Renal pelvis (tissue), 12 donors: ENCODE results near the gene TLE1. TPM values are rescaled to one million over a fixed set of nuclear protein-coding genes. Genes with fewer than 3 reads are reported as not detected.
"Not testable (repeated sequence)": the region's sequence is repeated elsewhere in the genome, so short reads cannot be mapped to it uniquely, and the experiment has no call there.

Source experiments
- DNase-seq: peaks from one replicate; pipeline ENCODE4 v3.0.0-alpha.2; 2013
- long read RNA-seq, 16 experiments: transcript quantifications; one replicate each; lab custom pipeline, GENCODE V29; 2026
- polyA plus RNA-seq, 3 donors: library from polyadenylated mRNA; unstranded; fragments of 120-200 nt; gene quantifications; one replicate each; pipeline ENCODE4 v1.2.1, GENCODE V29; 2013; ENCODE audit not compliant: insufficient read length in 3 of 3

TLE1 gene
- polyA plus RNA-seq: 10 to 100 TPM; 53.3 to 77.5 (median 67.6) TPM
- long read RNA-seq, donor 1, partial matches to known transcripts: 8 of 13 reads
- long read RNA-seq, donor 1, other reads (novel, unspliced or antisense): 5 of 13 reads
- long read RNA-seq, donor 2, partial matches to known transcripts: 17 of 17 reads
- long read RNA-seq, donor 2, other reads (novel, unspliced or antisense): 0 of 17 reads
- long read RNA-seq, donor 3, partial matches to known transcripts: 17 of 17 reads
- long read RNA-seq, donor 3, other reads (novel, unspliced or antisense): 0 of 17 reads
- long read RNA-seq, donor 4, partial matches to known transcripts: 9 of 9 reads
- long read RNA-seq, donor 4, other reads (novel, unspliced or antisense): 0 of 9 reads
- long read RNA-seq, donor 5, partial matches to known transcripts: 17 of 17 reads
- long read RNA-seq, donor 5, other reads (novel, unspliced or antisense): 0 of 17 reads
- long read RNA-seq, donor 6, partial matches to known transcripts: 12 of 18 reads
- long read RNA-seq, donor 6, other reads (novel, unspliced or antisense): 6 of 18 reads
- long read RNA-seq, donor 7, partial matches to known transcripts: 23 of 24 reads
- long read RNA-seq, donor 7, other reads (novel, unspliced or antisense): 0 of 24 reads
- long read RNA-seq, donor 8, partial matches to known transcripts: 10 of 10 reads
- long read RNA-seq, donor 8, other reads (novel, unspliced or antisense): 0 of 10 reads
- long read RNA-seq, donor 9, partial matches to known transcripts: 20 of 20 reads
- long read RNA-seq, donor 9, other reads (novel, unspliced or antisense): 0 of 20 reads
- long read RNA-seq, donor 10, partial matches to known transcripts: 8 of 8 reads
- long read RNA-seq, donor 10, other reads (novel, unspliced or antisense): 0 of 8 reads
- long read RNA-seq, donor 11, partial matches to known transcripts: 25 of 25 reads
- long read RNA-seq, donor 11, other reads (novel, unspliced or antisense): 0 of 25 reads
- long read RNA-seq, donor 12, partial matches to known transcripts: 22 of 23 reads
- long read RNA-seq, donor 12, other reads (novel, unspliced or antisense): 0 of 23 reads
- long read RNA-seq, donor 13, partial matches to known transcripts: 5 of 5 reads
- long read RNA-seq, donor 13, other reads (novel, unspliced or antisense): 0 of 5 reads
- long read RNA-seq, donor 14: 0 reads
- long read RNA-seq, donor 15, partial matches to known transcripts: 22 of 22 reads
- long read RNA-seq, donor 15, other reads (novel, unspliced or antisense): 0 of 22 reads
- long read RNA-seq, donor 16, partial matches to known transcripts: 20 of 20 reads
- long read RNA-seq, donor 16, other reads (novel, unspliced or antisense): 0 of 20 reads

- DNase-seq: peak; percentile 100
These were observed at the start of gene TLE1 for GRCh38 chr9:81689343-81690175. TSS of gene TLE1 (minus strand) at chr9:81689547. CDS start at chr9:81688240, 1,307 bp downstream.

GRCh38 chr9:81737871-81738507 lies 48.6 kb upstream of the TLE1 start:
- no peak for DNase-seq

GRCh38 chr9:81730498-81730897 lies 41.2 kb upstream of the TLE1 start:
- DNase-seq: not testable (repeated sequence)

- DNase-seq: no peak
These were observed 39.8 kb upstream of the TLE1 start for GRCh38 chr9:81729135-81729534.

- peak; percentile 93 for DNase-seq
These were observed 35.0 kb upstream of the TLE1 start for GRCh38 chr9:81724242-81724889.

GRCh38 chr9:81722277-81722676 lies 32.9 kb upstream of the TLE1 start:
- DNase-seq: no peak

GRCh38 chr9:81720450-81721086 lies 31.2 kb upstream of the TLE1 start:
- DNase-seq: no peak

- DNase-seq: no peak
These were observed 30.6 kb upstream of the TLE1 start for GRCh38 chr9:81719972-81720371.

DNA sequence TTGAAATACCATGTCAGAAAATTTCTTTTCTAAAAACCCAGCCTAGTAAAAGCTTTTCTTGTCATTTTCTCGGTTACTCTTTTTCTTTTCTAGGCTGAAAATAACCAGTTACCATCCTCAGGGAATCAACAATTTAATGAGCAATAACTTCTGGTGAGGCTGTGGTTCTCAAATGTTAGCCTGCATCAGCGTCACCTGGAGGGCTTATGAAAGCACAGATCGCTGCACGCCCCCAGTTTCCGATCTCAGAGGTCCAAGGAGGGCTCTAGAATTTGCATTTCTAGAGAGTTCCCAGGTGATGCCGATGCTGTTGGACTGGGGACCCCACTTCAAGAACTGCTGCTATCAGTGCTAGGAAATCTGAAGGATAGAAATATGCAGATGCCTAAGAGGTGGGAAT lies 28.9 kb upstream of the TLE1 start:
- DNase-seq: no peak

- no peak for DNase-seq
These were observed 28.4 kb upstream of the TLE1 start for GRCh38 chr9:81717747-81718077.

DNA sequence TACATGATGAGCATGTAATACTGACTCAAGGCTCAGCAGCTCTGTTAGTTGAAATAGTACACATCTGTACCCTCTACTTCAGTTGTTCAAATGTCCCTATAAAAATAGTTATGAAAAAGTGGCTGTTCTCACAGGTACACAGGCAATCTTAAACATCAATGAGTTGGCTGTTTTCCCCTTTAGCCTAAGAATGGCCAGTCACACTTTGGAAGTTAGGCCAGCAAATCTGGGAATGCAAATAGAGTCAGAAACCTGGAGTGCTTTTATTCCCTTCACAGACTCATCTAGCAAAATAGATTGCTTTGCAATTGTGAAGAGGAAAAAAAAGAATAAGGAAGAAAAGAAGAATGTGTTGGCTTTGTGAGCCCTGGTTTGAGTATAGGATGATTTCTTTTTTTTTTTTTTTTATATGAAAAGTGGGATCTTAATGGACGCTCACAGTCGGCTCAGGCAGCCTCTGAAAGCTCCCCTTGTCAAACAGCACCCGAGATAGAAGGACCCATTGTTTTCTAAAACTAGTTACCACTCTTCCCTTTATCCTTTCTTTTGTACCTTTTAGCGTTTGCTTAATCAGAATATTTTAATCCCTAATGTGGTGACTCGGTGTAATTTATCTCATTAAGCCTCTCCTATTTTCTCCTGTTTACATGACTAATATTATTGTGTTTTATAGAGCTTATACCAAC lies 27.9 kb upstream of the TLE1 start:
- no peak for DNase-seq

GRCh38 chr9:81716409-81716808 lies 27.1 kb upstream of the TLE1 start:
- no peak for DNase-seq

DNA sequence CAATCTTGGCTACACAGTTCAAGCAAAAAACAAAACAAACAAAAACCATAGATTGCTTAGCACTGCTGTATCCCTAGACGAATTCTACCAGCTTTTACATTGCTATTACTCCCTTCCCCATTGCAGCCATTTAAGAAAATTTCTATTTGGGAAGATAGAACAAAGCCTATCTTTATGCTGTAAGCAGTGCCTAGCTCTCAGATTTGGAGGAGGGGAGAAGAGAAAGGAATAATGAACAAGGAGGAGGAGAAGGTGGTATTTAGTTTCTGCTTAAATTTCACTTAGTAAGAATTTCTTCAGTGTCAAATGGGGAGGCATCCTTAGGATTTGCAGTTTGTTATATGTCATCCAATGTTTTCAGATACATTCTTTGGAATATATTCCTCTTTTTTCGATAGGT lies 16.2 kb upstream of the TLE1 start:
- no peak for DNase-seq

DNA sequence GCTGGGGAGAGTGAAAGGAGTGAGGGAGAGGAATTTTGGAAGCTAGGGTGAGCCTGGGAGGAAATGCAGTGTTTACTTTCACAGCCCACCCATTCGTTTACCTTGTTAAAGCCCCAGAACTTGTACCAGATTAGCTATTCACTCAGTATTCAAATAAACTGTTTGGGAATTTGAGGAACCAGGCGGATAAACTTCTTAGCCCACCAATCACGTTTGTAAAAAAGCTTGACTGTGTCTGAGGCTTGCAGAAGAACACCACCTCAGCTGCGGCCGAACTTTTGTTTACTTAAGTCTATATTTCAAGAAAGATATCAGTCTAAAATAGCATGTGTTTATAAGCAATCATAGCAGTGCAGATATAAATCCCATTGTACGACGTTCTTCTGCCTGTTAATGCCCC lies 5.2 kb upstream of the TLE1 start:
- no peak for DNase-seq

DNA sequence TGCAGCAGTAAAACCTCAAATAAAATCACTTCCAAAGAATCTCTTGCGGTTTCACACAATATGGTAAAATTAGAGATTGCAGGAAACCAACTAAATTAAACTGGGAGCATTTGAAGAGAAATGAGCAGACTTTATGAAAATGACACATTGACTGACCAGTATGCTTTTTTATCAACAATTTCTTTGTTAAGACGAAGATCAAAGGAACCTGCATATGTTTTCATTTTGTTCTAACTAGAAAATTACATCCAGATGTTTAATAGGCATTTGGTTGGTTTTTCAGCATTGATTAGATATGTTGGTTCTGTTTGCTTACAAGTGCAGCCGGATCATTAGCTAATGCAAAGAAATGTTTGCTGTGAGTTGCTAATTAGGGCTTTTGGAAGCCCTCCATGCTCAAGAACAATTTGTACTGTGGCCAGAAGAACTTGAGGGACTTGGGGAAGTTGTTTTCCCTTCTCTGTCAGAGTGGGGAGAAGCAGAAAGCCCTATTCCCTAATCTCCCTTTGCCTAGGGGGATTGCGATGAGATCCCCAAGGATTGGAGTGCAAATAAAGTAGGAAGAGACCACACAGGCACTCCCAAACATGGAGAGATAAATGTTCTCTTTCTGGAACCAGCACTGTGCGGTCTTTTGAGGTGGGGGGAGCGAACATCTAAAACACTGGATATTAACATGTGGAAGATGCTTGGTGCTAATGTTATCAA lies 4.5 kb upstream of the TLE1 start:
- no peak for DNase-seq

GRCh38 chr9:81690251-81690851 lies 1.0 kb upstream of the TLE1 start:
- no peak for DNase-seq

DNA sequence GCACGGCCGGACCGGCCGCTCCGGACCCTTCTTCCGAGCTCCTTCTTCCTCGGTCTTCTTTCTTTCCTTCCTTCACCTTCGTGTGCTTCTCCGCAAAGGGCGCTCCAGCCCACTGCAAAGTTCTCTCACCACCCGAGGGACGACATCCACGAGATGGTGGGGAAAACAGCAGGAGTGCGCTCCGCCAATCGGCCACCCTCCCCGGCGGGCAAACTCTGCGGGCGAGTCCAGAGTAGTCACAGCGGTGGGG lies 329 bp downstream of the TLE1 start:
- not testable (repeated sequence) for DNase-seq
